ENCODE results near the gene JMY. TPM values are rescaled to one million over a fixed set of nuclear protein-coding genes. Genes with fewer than 3 reads are reported as not detected.

JMY gene
- total RNA-seq, 1 experiment from 2014 or later: 15.6 TPM

GRCh38 chr5:79209505-79209904 is 26.4 kb upstream of the JMY start (continued):
- TF ChIP-seq CBX3 (IDR thresholded peaks at IDR 0.05; ENCODE audit: low read depth): no peak

- ATAC-seq (no peak), DNase-seq (ENCODE audit: low read depth, low spot score) (no peak)
- ChIA-PET CTCF (no interaction called here), RAD21 (ENCODE audit: low non-redundant PET in 1 of 2, low total read pairs in 2 of 2, uncharacterized antibody in 2 of 2, unreplicated experiment in 2 of 2) (no interaction called here), POLR2A (no interaction called here)
- no TSS peak for BruUV-seq (replicated peaks)
- Histone ChIP-seq H3K27ac (ENCODE audit: low read depth, low read length) (no peak overlapping the region), H3K36me3 (ENCODE audit: control insufficient read depth in 1 of 2, insufficient read depth in 2 of 2, low read length in 2 of 2) (no peaks in the 10 kb centered on the region), H3K9me2 (ENCODE audit: insufficient read depth) (no peaks in the 10 kb centered on the region), H3K27me3 (ENCODE audit: insufficient read depth, low read length) (no peaks in the 10 kb centered on the region), H3K4me2 (ENCODE audit: low read length) (no peak overlapping the region), H3K79me2 (ENCODE audit: insufficient read depth, low read length) (no peaks in the 10 kb centered on the region), H4K20me1 (ENCODE audit: insufficient read depth) (no peaks in the 10 kb centered on the region), H2AFZ (ENCODE audit: low read depth, low read length, poor library complexity, severe bottlenecking) (no peak overlapping the region), H3K9me3 (ENCODE audit: control insufficient read depth in 1 of 2, insufficient read depth in 1 of 2, low read depth in 1 of 2, low read length in 2 of 2) (no peaks in the 10 kb centered on the region), H3K4me1 (ENCODE audit: control insufficient read depth in 1 of 2, insufficient read depth in 2 of 2, low read length in 2 of 2) (peaks cover 0 to 15% of the 10 kb centered on the region in 2 experiments; a peak in 2 of 4 replicates), H3K4me3 (replicated peaks in 1 of 2; ENCODE audit: low read depth in 1 of 2, low read length in 2 of 2) (no peak overlapping the region), H3K9ac (ENCODE audit: low read length) (no peak overlapping the region)
- intact Hi-C loops (cut with micrococcal nuclease): no loop called here
- TF ChIP-seq SRF (IDR thresholded peaks at IDR 0.05; ENCODE audit: low read depth) (no peak), CTCF (IDR thresholded peaks at IDR 0.05 in 2 of 3, conservative IDR thresholded peaks at IDR 0.05 in 1 of 3; ENCODE audit: borderline replicate concordance in 1 of 3, insufficient read depth in 1 of 3, low read depth in 2 of 3, low read length in 2 of 3) (no peak), SIN3A (IDR thresholded peaks at IDR 0.05; ENCODE audit: low read depth) (no peak), POLR2A (IDR thresholded peaks at IDR 0.05; ENCODE audit: borderline replicate concordance, extremely low read depth, insufficient read depth, insufficient read length) (no peak), CEBPB (IDR thresholded peaks at IDR 0.05; ENCODE audit: low read depth) (no peak), EGR1 (IDR thresholded peaks at IDR 0.05; ENCODE audit: low read depth) (no peak), POLR2AphosphoS5 (IDR thresholded peaks at IDR 0.05; ENCODE audit: low read depth, low read length) (no peak)
Measured at GRCh38 chr5:79224286-79224984, 11.5 kb upstream of the JMY start.

Data from HCT116 (cell line).